PC-3 (cell line): ENCODE data around the gene GJB4.

Experiments used
- CTCF ChIP-seq: fragments of 300-600 bp; sonication (generic); conservative IDR thresholded peaks from 2 replicates; pipeline ENCODE4 v1.5.1; 2017; ENCODE audit warnings: antibody characterized with exemption, low read depth, mild to moderate bottlenecking, low read length
- EZH2 ChIP-seq: fragments of 300-600 bp; sonication (generic); IDR thresholded peaks from one replicate; pipeline ENCODE4 v1.6.1; 2017; ENCODE audit warnings: antibody characterized with exemption, mild to moderate bottlenecking, low read length; ENCODE audit not compliant: unreplicated experiment
- EZH2phosphoT487 ChIP-seq: fragments of 300-600 bp; sonication (generic); IDR thresholded peaks from 2 replicates; pipeline ENCODE4 v1.6.1; 2018; ENCODE audit warnings: mild to moderate bottlenecking, antibody characterized with exemption, low read length, borderline replicate concordance

DNA sequence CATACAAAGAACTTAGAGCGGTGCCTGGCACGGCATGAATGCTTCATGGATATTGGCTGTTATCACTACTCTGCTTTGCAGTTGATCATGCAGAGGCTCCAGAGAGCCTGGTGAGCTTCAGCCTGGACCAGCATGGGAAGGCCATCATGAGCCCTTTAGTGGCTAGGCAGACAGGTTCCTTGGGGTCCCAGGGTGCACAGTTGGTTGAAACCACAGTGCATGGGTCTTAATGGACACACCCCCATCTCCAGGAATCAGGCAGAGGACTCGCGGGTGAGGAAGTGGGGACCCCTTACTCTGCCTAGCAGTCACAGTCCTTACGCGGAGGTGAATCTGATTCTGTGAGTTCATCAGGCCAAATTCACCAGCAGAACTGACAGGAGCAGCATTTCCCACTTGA is 3.6 kb upstream of the GJB4 start:
- TF ChIP-seq CTCF (no peak), EZH2 (no peak), EZH2phosphoT487 (no peak)
